KMS-11 (cell line): ENCODE data around the gene DSCAML1.

Source experiments
- H2AFZ ChIP-seq: fragments of 200-600 bp; sonication (generic); 2 replicates; pipeline ENCODE4 v1.6.1; 2016; ENCODE audit warnings: antibody characterized with exemption, mixed run types, low read depth
- H3K27ac ChIP-seq: fragments of 200-600 bp; sonication (generic); 2 replicates; pipeline ENCODE4 v1.6.1; 2016; ENCODE audit warnings: mild to moderate bottlenecking, mixed run types
- H3K27me3 ChIP-seq: fragments of 200-600 bp; sonication (generic); 2 replicates; pipeline ENCODE4 v1.6.1; 2017; ENCODE audit warnings: mild to moderate bottlenecking, low read depth, mixed run types, moderate library complexity; ENCODE audit not compliant: insufficient read depth
- H3K36me3 ChIP-seq: fragments of 200-600 bp; sonication (generic); 2 replicates; pipeline ENCODE4 v1.6.1; 2017; ENCODE audit warnings: mild to moderate bottlenecking, mixed run types; ENCODE audit not compliant: insufficient read depth
- H3K4me1 ChIP-seq: fragments of 200-600 bp; sonication (generic); 2 replicates; pipeline ENCODE4 v1.6.1; 2016; ENCODE audit warnings: mild to moderate bottlenecking, low read depth, mixed run types; ENCODE audit not compliant: poor library complexity, severe bottlenecking
- H3K4me2 ChIP-seq: fragments of 200-600 bp; sonication (generic); 2 replicates; pipeline ENCODE4 v1.7.0; 2016; ENCODE audit warnings: mild to moderate bottlenecking, mixed run types
- H3K4me3 ChIP-seq: fragments of 200-600 bp; sonication (generic); IDR thresholded peaks from 2 replicates; pipeline ENCODE4 v1.6.1; 2017; ENCODE audit warnings: low read depth, low read length, mixed read lengths; ENCODE audit not compliant: insufficient read depth
- H3K79me2 ChIP-seq: fragments of 200-600 bp; sonication (generic); 2 replicates; pipeline ENCODE4 v1.6.1; 2016; ENCODE audit warnings: low read depth, mixed run types; ENCODE audit not compliant: insufficient read depth
- H3K9ac ChIP-seq: fragments of 200-600 bp; sonication (generic); 2 replicates; pipeline ENCODE4 v1.6.1; 2016; ENCODE audit warnings: mild to moderate bottlenecking, mixed run types
- H4K20me1 ChIP-seq: fragments of 200-600 bp; sonication (generic); 2 replicates; pipeline ENCODE4 v1.6.1; 2016; ENCODE audit warnings: mild to moderate bottlenecking, mixed run types; ENCODE audit not compliant: insufficient read depth
- TF ChIP-seq, protein P1 (sequence below): fragments of 200-600 bp; sonication (generic); conservative IDR thresholded peaks from 2 replicates; pipeline ENCODE4 v1.6.1; 2017; ENCODE audit warnings: low read depth, mild to moderate bottlenecking, antibody characterized with exemption, low read length, moderate library complexity, mixed read lengths

Gene DSCAML1

DNA sequence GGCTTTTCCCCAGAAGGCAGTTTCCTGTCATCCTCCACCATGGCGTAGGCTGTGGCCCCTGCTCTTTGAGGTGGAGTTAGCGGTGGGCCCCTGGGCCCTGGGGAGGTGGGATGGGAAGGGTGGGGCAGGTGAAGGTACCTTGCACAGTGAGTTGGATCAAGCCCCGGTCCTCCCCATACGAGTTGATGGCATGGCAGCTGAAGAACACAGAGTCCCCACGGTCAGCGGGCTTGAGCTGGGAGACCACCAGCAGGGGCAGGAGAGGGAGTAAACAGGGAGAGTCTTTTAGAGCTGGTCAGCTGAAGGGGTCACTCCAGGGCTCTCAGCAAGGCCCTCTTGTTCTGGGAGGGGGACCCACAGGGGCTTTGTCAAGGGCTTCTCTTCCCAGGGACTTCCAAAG lies 316.0 kb downstream of the DSCAML1 start:
- Histone ChIP-seq H3K27me3 (no peaks in the 10 kb centered on the region), H3K4me1 (peaks cover 8% of the 10 kb centered on the region), H3K4me2 (no peak overlapping the region), H3K79me2 (no peaks in the 10 kb centered on the region), H3K9ac (no peak overlapping the region), H3K27ac (no peak overlapping the region), H3K4me3 (no peak overlapping the region), H3K36me3 (no peaks in the 10 kb centered on the region), H2AFZ (no peak overlapping the region), H4K20me1 (no peaks in the 10 kb centered on the region)
- TF ChIP-seq, protein P1, sequence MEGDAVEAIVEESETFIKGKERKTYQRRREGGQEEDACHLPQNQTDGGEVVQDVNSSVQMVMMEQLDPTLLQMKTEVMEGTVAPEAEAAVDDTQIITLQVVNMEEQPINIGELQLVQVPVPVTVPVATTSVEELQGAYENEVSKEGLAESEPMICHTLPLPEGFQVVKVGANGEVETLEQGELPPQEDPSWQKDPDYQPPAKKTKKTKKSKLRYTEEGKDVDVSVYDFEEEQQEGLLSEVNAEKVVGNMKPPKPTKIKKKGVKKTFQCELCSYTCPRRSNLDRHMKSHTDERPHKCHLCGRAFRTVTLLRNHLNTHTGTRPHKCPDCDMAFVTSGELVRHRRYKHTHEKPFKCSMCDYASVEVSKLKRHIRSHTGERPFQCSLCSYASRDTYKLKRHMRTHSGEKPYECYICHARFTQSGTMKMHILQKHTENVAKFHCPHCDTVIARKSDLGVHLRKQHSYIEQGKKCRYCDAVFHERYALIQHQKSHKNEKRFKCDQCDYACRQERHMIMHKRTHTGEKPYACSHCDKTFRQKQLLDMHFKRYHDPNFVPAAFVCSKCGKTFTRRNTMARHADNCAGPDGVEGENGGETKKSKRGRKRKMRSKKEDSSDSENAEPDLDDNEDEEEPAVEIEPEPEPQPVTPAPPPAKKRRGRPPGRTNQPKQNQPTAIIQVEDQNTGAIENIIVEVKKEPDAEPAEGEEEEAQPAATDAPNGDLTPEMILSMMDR, result no peak

DNA sequence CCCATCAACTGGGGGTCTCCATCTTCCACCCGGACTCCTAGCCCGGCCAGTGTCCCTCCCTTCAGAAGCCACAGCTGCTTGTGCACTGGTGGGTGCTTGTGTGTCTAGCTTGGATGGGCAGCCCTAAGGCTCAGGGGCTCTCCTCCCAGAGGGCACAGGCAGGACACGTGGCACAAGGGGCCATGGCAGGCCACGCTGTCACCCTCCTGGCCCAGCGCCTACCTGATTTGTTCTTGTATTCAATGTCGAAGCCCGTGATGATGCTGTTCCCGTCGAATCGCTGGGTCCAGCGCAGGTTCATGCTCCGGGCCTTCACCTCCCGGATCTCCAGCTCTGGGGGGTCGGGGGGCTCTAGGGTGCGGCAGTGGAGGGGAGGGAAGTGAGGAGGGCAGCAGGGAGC lies 316.8 kb downstream of the DSCAML1 start:
- no peaks in the 10 kb centered on the region for H3K27me3 ChIP-seq
- H2AFZ ChIP-seq, result no peak overlapping the region
- no peak overlapping the region for H3K4me2 ChIP-seq
- no peaks in the 10 kb centered on the region for H3K36me3 ChIP-seq
- H3K27ac ChIP-seq, result no peak overlapping the region
- H3K79me2 ChIP-seq, result no peaks in the 10 kb centered on the region
- TF ChIP-seq, protein P1, result no peak
- H3K4me1 ChIP-seq, result peaks cover 8% of the 10 kb centered on the region
- no peak overlapping the region for H3K9ac ChIP-seq
- H3K4me3 ChIP-seq, result no peak overlapping the region
- H4K20me1 ChIP-seq, result no peaks in the 10 kb centered on the region

GRCh38 chr11:117479372-117479771 lies 317.6 kb downstream of the DSCAML1 start:
- H4K20me1 ChIP-seq, result no peaks in the 10 kb centered on the region
- H3K36me3 ChIP-seq, result no peaks in the 10 kb centered on the region
- no peaks in the 10 kb centered on the region for H3K79me2 ChIP-seq
- H3K27me3 ChIP-seq, result no peaks in the 10 kb centered on the region
- H3K4me3 ChIP-seq, result no peak overlapping the region
- TF ChIP-seq, protein P1, result 0 out of 2 replicates have a peak, but pooled peaks have one; percentile 25
- peaks cover 8% of the 10 kb centered on the region for H3K4me1 ChIP-seq
- no peak overlapping the region for H3K4me2 ChIP-seq
- H3K27ac ChIP-seq, result no peak overlapping the region
- H3K9ac ChIP-seq, result no peak overlapping the region
- no peak overlapping the region for H2AFZ ChIP-seq

DNA sequence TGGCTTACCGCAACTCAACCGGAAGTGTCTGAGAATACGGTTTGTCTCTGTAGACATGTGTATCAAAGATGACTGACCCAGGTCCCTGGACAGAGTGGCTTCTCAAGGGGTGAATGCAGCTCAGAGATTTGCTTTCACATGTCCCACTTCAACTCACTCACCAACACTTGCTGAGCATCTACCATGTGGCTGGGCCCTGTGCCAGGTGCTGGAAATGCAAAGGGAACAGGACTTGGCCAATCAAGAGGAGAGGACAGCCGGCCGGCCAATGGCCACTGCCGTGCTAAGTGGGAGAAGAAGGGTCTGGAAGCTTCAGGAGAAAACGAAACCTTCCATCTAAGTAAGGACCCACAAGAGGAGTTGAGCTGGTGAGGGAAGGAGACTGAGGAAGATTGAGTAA lies 318.1 kb downstream of the DSCAML1 start:
- Histone ChIP-seq H3K4me1 (peaks cover 9% of the 10 kb centered on the region), H4K20me1 (no peaks in the 10 kb centered on the region), H3K9ac (no peak overlapping the region), H3K27me3 (no peaks in the 10 kb centered on the region), H3K36me3 (no peaks in the 10 kb centered on the region), H3K79me2 (no peaks in the 10 kb centered on the region), H3K27ac (no peak overlapping the region), H3K4me3 (no peak overlapping the region), H2AFZ (no peak overlapping the region), H3K4me2 (no peak overlapping the region)
- TF ChIP-seq, protein P1, result no peak
